GM19452 (cell line): Measurements from ENCODE around the gene HBG2.
"Not testable (repeated sequence)": the region's sequence is repeated elsewhere in the genome, so short reads cannot be mapped to it uniquely, and the experiment has no call there.

ENCODE experiments used
- ATAC-seq: cut with Tn5 transposase; IDR thresholded peaks from one replicate; pipeline ENCODE4 v1.9.1; 2021; ENCODE audit not compliant: unreplicated experiment

The HBG2 gene

GRCh38 chr11:5250543-5251204, 3.9 kb downstream of the HBG2 start:
- ATAC-seq = no peak

- ATAC-seq = not testable (repeated sequence)
Observed at GRCh38 chr11:5249807-5250396, 4.7 kb downstream of the HBG2 start, which contains the start of gene HBG1. Gene HBG1 (minus strand): TSS chr11:5249857. CDS start chr11:5249804, 53 bp downstream.

- ATAC-seq = not testable (repeated sequence)
Observed at GRCh38 chr11:5248498-5248897, 6.1 kb downstream of the HBG2 start.

GRCh38 chr11:5247472-5248192, 6.9 kb downstream of the HBG2 start:
- ATAC-seq = no peak

- ATAC-seq = no peak
Observed at GRCh38 chr11:5246772-5247471, 7.7 kb downstream of the HBG2 start.

- ATAC-seq = no peak
Observed at GRCh38 chr11:5245155-5245554, 9.4 kb downstream of the HBG2 start.

- ATAC-seq = no peak
Observed at GRCh38 chr11:5243816-5244180, 10.8 kb downstream of the HBG2 start.

- ATAC-seq = peak; percentile 73
Observed at GRCh38 chr11:5242933-5243815, 11.4 kb downstream of the HBG2 start.

GRCh38 chr11:5242208-5242607, 12.4 kb downstream of the HBG2 start:
- no peak for ATAC-seq

- no peak for ATAC-seq
Observed at GRCh38 chr11:5241458-5241857, 13.1 kb downstream of the HBG2 start.

GRCh38 chr11:5240458-5240857, 14.1 kb downstream of the HBG2 start:
- no peak for ATAC-seq

- no peak for ATAC-seq
Observed at GRCh38 chr11:5240056-5240455, 14.5 kb downstream of the HBG2 start.

GRCh38 chr11:5239046-5239445, 15.5 kb downstream of the HBG2 start:
- no peak for ATAC-seq

- ATAC-seq = no peak
Observed at GRCh38 chr11:5238486-5238885, 16.1 kb downstream of the HBG2 start.

GRCh38 chr11:5237420-5237819, 17.2 kb downstream of the HBG2 start:
- ATAC-seq = no peak

GRCh38 chr11:5235364-5236095, 19.1 kb downstream of the HBG2 start:
- ATAC-seq = no peak

- peak; percentile 84 for ATAC-seq
Observed at GRCh38 chr11:5234381-5234834, 20.2 kb downstream of the HBG2 start, which contains the start of gene HBD. Gene HBD (minus strand): TSS chr11:5234483. CDS start chr11:5234433, 50 bp downstream.

GRCh38 chr11:5233307-5233706, 21.3 kb downstream of the HBG2 start:
- no peak for ATAC-seq

GRCh38 chr11:5232821-5233220, 21.8 kb downstream of the HBG2 start:
- ATAC-seq = no peak

- ATAC-seq = no peak
Observed at GRCh38 chr11:5232176-5232575, 22.4 kb downstream of the HBG2 start.
